HUES48 (cell line): Measurements from ENCODE around the gene ODAM.

Source experiments
- H3K27ac ChIP-seq: one replicate; pipeline ENCODE4 v1.7.0; 2013; ENCODE audit warnings: low read depth, low read length, inconsistent platforms
- H3K27me3 ChIP-seq: 2 replicates; pipeline ENCODE4 v1.6.1; 2013; ENCODE audit warnings: mild to moderate bottlenecking, low read length; ENCODE audit not compliant: control insufficient read depth, insufficient read depth
- H3K36me3 ChIP-seq: 2 replicates; pipeline ENCODE4 v1.6.1; 2013; ENCODE audit warnings: low read length; ENCODE audit not compliant: control insufficient read depth, insufficient read depth
- H3K4me1 ChIP-seq: 2 replicates; pipeline ENCODE4 v1.6.1; 2013; ENCODE audit warnings: mild to moderate bottlenecking, low read length; ENCODE audit not compliant: control insufficient read depth, insufficient read depth
- H3K4me3 ChIP-seq: 2 replicates; pipeline ENCODE4 v1.5.1; 2013; ENCODE audit warnings: mild to moderate bottlenecking, low read depth, low read length
- H3K9ac ChIP-seq: 2 replicates; pipeline ENCODE4 v1.6.1; 2013; ENCODE audit warnings: mild to moderate bottlenecking, low read depth, low read length, moderate library complexity
- H3K9me3 ChIP-seq: 2 replicates; pipeline ENCODE4 v1.6.1; 2013; ENCODE audit warnings: low read length; ENCODE audit not compliant: control insufficient read depth, insufficient read depth

The ODAM gene, protein sequence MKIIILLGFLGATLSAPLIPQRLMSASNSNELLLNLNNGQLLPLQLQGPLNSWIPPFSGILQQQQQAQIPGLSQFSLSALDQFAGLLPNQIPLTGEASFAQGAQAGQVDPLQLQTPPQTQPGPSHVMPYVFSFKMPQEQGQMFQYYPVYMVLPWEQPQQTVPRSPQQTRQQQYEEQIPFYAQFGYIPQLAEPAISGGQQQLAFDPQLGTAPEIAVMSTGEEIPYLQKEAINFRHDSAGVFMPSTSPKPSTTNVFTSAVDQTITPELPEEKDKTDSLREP

GRCh38 chr4:70195425-70195824 is at the start of gene ODAM:
Gene ODAM, plus strand, starts transcription at chr4:70195725. Its CDS starts 819 bp downstream, at chr4:70196544.
- H3K27ac ChIP-seq: no peak within 1 kb of the TSS
- no peaks in the 10 kb centered on the region for H3K27me3 ChIP-seq
- peaks cover 9% of the 10 kb centered on the region for H3K4me1 ChIP-seq
- no peaks in the 10 kb centered on the region for H3K36me3 ChIP-seq
- no peaks in the 10 kb centered on the region for H3K9me3 ChIP-seq
- H3K9ac ChIP-seq: no peak within 1 kb of the TSS
- H3K4me3 ChIP-seq: no peak within 1 kb of the TSS

DNA sequence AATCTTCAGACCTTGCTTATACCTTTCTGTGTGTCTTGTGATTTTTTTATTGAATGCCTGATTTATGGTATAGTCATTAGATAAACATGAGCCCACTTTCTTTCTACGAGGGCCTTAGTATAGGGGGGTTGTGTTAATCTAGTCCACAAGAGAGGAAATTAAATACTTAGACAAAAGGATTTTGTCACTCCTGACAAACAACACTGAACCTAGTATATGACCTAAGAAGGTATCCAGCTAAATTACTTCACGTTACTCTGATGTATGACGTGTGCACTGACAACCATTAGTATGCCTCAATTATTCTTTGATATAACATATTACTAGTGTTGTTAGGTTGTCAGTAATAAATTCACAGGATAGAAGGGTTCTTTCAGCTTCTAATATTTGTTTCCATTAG is 44.3 kb upstream of the ODAM start:
- H3K4me3 ChIP-seq: no peak overlapping the region
- no peaks in the 10 kb centered on the region for H3K36me3 ChIP-seq
- H3K4me1 ChIP-seq: peaks cover 21% of the 10 kb centered on the region; the same call in 1 of the 2 replicates
- H3K27ac ChIP-seq: no peak overlapping the region
- no peaks in the 10 kb centered on the region for H3K9me3 ChIP-seq
- H3K27me3 ChIP-seq: no peaks in the 10 kb centered on the region
- no peak overlapping the region for H3K9ac ChIP-seq

- Histone ChIP-seq H3K27ac (no peak overlapping the region), H3K4me3 (no peak overlapping the region), H3K9ac (no peak overlapping the region), H3K4me1 (peaks cover 21% of the 10 kb centered on the region; the same call in 1 of the 2 replicates), H3K36me3 (no peaks in the 10 kb centered on the region), H3K9me3 (no peaks in the 10 kb centered on the region), H3K27me3 (no peaks in the 10 kb centered on the region)
These were observed 43.4 kb upstream of the ODAM start for GRCh38 chr4:70152088-70152487.

DNA sequence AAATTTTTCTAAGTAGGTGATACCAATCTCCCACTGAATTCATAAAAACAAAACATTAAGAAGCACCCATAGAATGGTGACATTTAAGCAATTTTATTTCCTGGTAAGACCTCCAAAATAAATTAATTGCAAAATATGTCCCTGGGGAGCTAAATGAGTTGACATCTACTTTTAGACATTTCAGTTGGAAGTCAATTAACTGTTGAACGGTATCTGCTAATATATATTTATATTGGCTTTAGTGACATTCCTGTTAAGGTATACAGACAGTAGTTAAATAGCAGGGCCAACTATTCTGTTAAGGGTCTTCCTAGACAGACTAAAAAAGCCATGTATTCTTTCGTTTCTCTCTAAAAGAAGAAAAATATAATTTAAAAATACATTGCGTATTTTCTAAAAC is 41.6 kb upstream of the ODAM start, which contains the start of gene PRR27:
Gene PRR27 (plus strand): TSS at position 301 of the 400 bp plus-strand sequence. CDS start 139 bp downstream, outside the sequence.
- peaks cover 17% of the 10 kb centered on the region; the same call in 1 of the 2 replicates for H3K4me1 ChIP-seq
- H3K4me3 ChIP-seq: no peak within 1 kb of the TSS
- H3K9me3 ChIP-seq: no peaks in the 10 kb centered on the region
- H3K9ac ChIP-seq: no peak within 1 kb of the TSS
- no peaks in the 10 kb centered on the region for H3K27me3 ChIP-seq
- H3K27ac ChIP-seq: no peak within 1 kb of the TSS
- no peaks in the 10 kb centered on the region for H3K36me3 ChIP-seq

- no peak overlapping the region for H3K27ac ChIP-seq
- H3K27me3 ChIP-seq: no peaks in the 10 kb centered on the region
- no peaks in the 10 kb centered on the region for H3K9me3 ChIP-seq
- no peaks in the 10 kb centered on the region for H3K4me1 ChIP-seq
- H3K9ac ChIP-seq: no peak overlapping the region
- no peak overlapping the region for H3K4me3 ChIP-seq
- H3K36me3 ChIP-seq: no peaks in the 10 kb centered on the region
These were observed 36.9 kb upstream of the ODAM start for GRCh38 chr4:70158576-70158975.

DNA sequence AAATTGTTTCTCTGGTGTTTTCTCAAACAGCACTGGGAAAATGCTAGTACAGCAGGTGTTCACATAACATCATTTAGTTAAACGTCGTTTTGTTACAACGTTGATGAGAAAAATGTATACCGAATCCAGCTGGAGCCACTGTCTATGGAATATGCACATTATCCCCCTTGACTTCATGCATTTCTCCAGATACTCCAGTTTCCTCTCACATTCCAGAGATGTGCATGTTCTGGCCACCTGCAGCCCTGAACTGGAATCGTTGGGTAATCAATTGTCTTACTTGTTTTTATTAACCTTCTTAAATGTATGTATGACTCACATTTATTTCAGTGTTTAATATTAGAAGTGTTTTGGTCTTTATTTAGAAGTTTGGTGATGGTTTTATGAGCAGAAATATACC is 18.4 kb upstream of the ODAM start:
- no peaks in the 10 kb centered on the region for H3K9me3 ChIP-seq
- H3K4me3 ChIP-seq: no peak overlapping the region
- no peaks in the 10 kb centered on the region for H3K4me1 ChIP-seq
- H3K36me3 ChIP-seq: no peaks in the 10 kb centered on the region
- H3K9ac ChIP-seq: no peak overlapping the region
- H3K27me3 ChIP-seq: no peaks in the 10 kb centered on the region
- H3K27ac ChIP-seq: no peak overlapping the region

- Histone ChIP-seq H3K4me1 (no peaks in the 10 kb centered on the region), H3K36me3 (no peaks in the 10 kb centered on the region), H3K9me3 (no peaks in the 10 kb centered on the region), H3K27ac (no peak overlapping the region), H3K4me3 (no peak overlapping the region), H3K27me3 (no peaks in the 10 kb centered on the region), H3K9ac (no peak overlapping the region)
These were observed 17.4 kb upstream of the ODAM start for GRCh38 chr4:70178075-70178660.

GRCh38 chr4:70179811-70180210 is 15.7 kb upstream of the ODAM start:
- H3K27ac ChIP-seq: no peak overlapping the region
- no peak overlapping the region for H3K4me3 ChIP-seq
- H3K27me3 ChIP-seq: no peaks in the 10 kb centered on the region
- H3K4me1 ChIP-seq: no peaks in the 10 kb centered on the region
- H3K9me3 ChIP-seq: no peaks in the 10 kb centered on the region
- no peak overlapping the region for H3K9ac ChIP-seq
- H3K36me3 ChIP-seq: no peaks in the 10 kb centered on the region

GRCh38 chr4:70181864-70182263 is 13.7 kb upstream of the ODAM start:
- H3K4me3 ChIP-seq: no peak overlapping the region
- H3K27ac ChIP-seq: no peak overlapping the region
- no peaks in the 10 kb centered on the region for H3K4me1 ChIP-seq
- H3K9me3 ChIP-seq: no peaks in the 10 kb centered on the region
- no peaks in the 10 kb centered on the region for H3K27me3 ChIP-seq
- H3K36me3 ChIP-seq: no peaks in the 10 kb centered on the region
- no peak overlapping the region for H3K9ac ChIP-seq

DNA sequence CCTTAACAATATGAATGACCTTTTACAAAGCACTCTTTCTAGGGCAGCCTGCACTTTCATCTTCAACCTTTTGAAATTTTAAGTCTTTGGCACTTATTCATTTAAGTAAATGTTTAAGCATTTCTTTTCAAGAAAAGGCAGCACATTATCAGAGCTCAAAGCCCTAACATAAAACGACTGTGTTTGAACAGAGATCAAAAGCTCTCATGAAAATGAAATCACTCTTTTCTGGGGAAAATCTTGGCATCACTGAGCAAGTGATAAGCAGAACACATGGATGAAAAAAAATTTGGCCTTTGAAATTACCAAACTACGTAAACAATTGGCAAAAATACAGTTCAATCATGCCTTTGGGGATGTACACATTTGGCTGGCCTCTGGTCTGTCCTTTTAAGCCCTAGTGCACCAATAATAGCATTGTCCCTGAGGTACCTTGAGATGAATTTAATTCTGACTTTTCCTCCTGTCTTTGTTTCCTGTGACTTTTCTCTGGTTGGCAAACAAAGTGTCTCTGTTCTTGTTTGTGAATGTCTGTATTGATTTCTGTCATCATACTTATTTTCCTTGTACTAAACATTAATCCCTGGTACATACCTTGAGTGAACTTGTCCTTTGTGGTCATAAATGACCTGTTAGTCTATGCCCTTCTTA is 12.9 kb upstream of the ODAM start:
- Histone ChIP-seq H3K9me3 (no peaks in the 10 kb centered on the region), H3K27me3 (no peaks in the 10 kb centered on the region), H3K4me1 (no peaks in the 10 kb centered on the region), H3K9ac (no peak overlapping the region), H3K27ac (no peak overlapping the region), H3K4me3 (no peak overlapping the region), H3K36me3 (no peaks in the 10 kb centered on the region)
